ENCODE measurements around the gene BTG1. TPM values are rescaled to one million over a fixed set of nuclear protein-coding genes. Genes with fewer than 3 reads are reported as not detected.

BTG1 gene
- total RNA-seq, 1 experiment from 2014 or later, result 26.7 TPM

DNA sequence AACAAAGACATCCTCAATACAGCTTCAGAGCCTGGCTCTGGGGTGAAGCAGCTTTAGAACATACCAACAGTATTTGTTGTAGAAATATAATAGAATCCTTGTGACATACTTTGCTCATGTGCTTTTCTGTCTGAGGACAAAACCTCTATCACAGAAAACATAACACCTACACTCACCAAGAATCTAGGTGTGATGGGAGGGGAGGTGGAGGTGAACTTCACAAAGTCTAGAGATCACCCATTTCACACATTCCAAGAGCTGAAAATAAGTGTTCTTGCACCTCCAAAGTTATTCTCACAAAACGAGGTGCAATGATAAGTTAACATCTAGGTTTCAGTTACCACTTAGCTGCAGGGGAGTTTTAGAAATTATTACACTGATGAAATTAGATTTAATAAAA, 32.7 kb upstream of the BTG1 start (continued):
- TF ChIP-seq MYBL2 (CRISPR knock-in tag; IDR thresholded peaks at IDR 0.05), result no peak

DNA sequence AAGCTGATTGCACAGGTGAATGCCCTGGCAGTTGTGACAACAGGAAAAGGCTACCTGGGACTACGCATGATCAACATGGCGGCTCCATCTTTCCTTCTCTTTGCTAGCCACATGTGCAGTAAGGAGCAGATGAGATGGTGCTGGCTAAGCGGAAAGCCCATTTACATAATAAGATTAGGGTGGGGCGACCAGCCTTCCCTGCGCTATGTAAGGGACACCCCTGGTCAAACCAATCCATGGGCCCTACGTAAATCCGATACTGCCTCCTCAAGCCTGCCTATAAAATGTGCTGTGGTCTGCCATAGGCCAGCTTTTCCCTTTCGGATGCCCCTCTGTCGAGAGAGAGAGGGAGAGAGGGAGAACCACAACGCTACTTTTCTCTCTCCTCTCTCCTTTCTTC, 31.0 kb upstream of the BTG1 start:
- Mint-ChIP-seq H3K4me3 (no peak overlapping the region), H3K27ac (no peak overlapping the region), H3K27me3 (ENCODE audit: low read depth) (no peaks in the 10 kb centered on the region), H3K9me3 (no peaks in the 10 kb centered on the region), H3K4me1 (peaks cover 19% of the 10 kb centered on the region), H3K36me3 (no peaks in the 10 kb centered on the region)
- TF ChIP-seq, protein P1, sequence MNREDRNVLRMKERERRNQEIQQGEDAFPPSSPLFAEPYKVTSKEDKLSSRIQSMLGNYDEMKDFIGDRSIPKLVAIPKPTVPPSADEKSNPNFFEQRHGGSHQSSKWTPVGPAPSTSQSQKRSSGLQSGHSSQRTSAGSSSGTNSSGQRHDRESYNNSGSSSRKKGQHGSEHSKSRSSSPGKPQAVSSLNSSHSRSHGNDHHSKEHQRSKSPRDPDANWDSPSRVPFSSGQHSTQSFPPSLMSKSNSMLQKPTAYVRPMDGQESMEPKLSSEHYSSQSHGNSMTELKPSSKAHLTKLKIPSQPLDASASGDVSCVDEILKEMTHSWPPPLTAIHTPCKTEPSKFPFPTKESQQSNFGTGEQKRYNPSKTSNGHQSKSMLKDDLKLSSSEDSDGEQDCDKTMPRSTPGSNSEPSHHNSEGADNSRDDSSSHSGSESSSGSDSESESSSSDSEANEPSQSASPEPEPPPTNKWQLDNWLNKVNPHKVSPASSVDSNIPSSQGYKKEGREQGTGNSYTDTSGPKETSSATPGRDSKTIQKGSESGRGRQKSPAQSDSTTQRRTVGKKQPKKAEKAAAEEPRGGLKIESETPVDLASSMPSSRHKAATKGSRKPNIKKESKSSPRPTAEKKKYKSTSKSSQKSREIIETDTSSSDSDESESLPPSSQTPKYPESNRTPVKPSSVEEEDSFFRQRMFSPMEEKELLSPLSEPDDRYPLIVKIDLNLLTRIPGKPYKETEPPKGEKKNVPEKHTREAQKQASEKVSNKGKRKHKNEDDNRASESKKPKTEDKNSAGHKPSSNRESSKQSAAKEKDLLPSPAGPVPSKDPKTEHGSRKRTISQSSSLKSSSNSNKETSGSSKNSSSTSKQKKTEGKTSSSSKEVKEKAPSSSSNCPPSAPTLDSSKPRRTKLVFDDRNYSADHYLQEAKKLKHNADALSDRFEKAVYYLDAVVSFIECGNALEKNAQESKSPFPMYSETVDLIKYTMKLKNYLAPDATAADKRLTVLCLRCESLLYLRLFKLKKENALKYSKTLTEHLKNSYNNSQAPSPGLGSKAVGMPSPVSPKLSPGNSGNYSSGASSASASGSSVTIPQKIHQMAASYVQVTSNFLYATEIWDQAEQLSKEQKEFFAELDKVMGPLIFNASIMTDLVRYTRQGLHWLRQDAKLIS (CRISPR knock-in tag; IDR thresholded peaks at IDR 0.05; ENCODE audit: borderline replicate concordance), result no peak
- no peak for TF ChIP-seq ZNF396 (CRISPR knock-in tag; IDR thresholded peaks at IDR 0.05; ENCODE audit: borderline replicate concordance)
- TF ChIP-seq ATF3 (CRISPR knock-in tag; conservative IDR thresholded peaks at IDR 0.05), result no peak
- no peak for TF ChIP-seq ZNF423 (CRISPR knock-in tag; IDR thresholded peaks at IDR 0.05)
- TF ChIP-seq, protein P2, sequence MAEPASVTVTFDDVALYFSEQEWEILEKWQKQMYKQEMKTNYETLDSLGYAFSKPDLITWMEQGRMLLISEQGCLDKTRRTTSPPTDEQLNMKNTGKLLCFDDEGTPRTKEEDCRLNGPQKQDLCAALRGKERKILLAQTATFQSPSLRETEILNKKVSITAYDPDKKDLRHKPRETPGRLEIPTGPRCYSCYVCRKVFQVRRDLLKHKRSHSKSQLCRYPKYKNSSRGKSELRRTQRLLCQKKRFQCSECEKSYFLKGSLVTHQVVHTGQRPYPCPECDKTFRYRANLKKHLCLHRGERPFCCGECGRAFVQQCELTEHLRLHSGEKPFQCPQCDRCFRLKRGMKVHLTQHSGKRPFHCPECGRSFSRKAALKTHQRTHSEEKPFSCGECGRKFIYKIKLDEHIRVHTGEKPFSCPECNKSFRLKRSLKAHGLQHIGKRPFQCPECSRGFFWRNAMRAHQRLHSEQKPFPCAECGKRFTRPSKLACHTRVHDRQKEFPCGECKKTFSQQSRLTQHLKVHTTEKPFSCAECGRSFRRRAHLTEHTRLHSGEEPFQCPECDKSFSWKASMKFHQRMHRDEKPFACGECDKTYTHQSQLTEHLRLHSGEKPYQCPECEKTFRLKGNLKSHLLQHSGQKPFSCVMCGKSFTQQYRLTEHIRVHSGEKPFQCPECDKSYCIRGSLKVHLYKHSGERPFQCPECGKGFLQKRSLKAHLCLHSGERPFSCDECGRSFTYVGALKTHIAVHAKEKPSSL (CRISPR knock-in tag; conservative IDR thresholded peaks at IDR 0.05), result no peak
- no peak for TF ChIP-seq KAT7 (CRISPR knock-in tag; IDR thresholded peaks at IDR 0.05; ENCODE audit: borderline replicate concordance)
- TF ChIP-seq SOX15 (CRISPR knock-in tag; IDR thresholded peaks at IDR 0.05), result no peak
- no peak for TF ChIP-seq ZNF532 (CRISPR knock-in tag; IDR thresholded peaks at IDR 0.05; ENCODE audit: borderline replicate concordance)
- no peak for TF ChIP-seq RELA (CRISPR knock-in tag; IDR thresholded peaks at IDR 0.05; ENCODE audit: borderline replicate concordance)
- TF ChIP-seq STAT6 (CRISPR knock-in tag; conservative IDR thresholded peaks at IDR 0.05; ENCODE audit: low read depth), result no peak
- TF ChIP-seq ATF1 (CRISPR knock-in tag; IDR thresholded peaks at IDR 0.05), result no peak
- TF ChIP-seq ESRRA (CRISPR knock-in tag; IDR thresholded peaks at IDR 0.05; ENCODE audit: borderline replicate concordance), result no peak
- TF ChIP-seq ZNF671 (CRISPR knock-in tag; IDR thresholded peaks at IDR 0.05), result no peak
- ChIA-PET CTCF (no interaction called here), POLR2A (no interaction called here)
- ATAC-seq (no peak), DNase-seq (ENCODE audit: low spot score) (no peak)
